NCI-H524 treated with DMSO at 0.1 percent for 48 hours (cell line): ENCODE measurements around the gene PLPP1.

Experiments used
- DNase-seq: peaks from one replicate; lab custom pipeline; 2025; lab: John Stamatoyannopoulos, UW

PLPP1 gene

GRCh38 chr5:55446640-55447351 is 88.0 kb downstream of the PLPP1 start:
- DNase-seq, result no peak

GRCh38 chr5:55445791-55446190 is 89.0 kb downstream of the PLPP1 start:
- DNase-seq, result no peak

GRCh38 chr5:55441954-55442353 is 92.8 kb downstream of the PLPP1 start:
- DNase-seq, result no peak

- DNase-seq, result no peak
These were observed 93.5 kb downstream of the PLPP1 start for GRCh38 chr5:55441107-55441771.

GRCh38 chr5:55440188-55440646 is 94.5 kb downstream of the PLPP1 start:
- DNase-seq, result no peak

GRCh38 chr5:55438998-55439397 is 95.8 kb downstream of the PLPP1 start:
- DNase-seq, result no peak

- DNase-seq, result no peak
These were observed 96.9 kb downstream of the PLPP1 start for GRCh38 chr5:55437859-55438206.

GRCh38 chr5:55437452-55437851 is 97.3 kb downstream of the PLPP1 start:
- no peak for DNase-seq

GRCh38 chr5:55432549-55432948 is 102.2 kb downstream of the PLPP1 start:
- DNase-seq, result no peak

- no peak for DNase-seq
These were observed 105.0 kb downstream of the PLPP1 start for GRCh38 chr5:55429613-55430253.

GRCh38 chr5:55429221-55429612 is 105.5 kb downstream of the PLPP1 start:
- DNase-seq, result no peak

GRCh38 chr5:55427157-55427556 is 107.6 kb downstream of the PLPP1 start:
- DNase-seq, result no peak

GRCh38 chr5:55426455-55426854 is 108.3 kb downstream of the PLPP1 start:
- DNase-seq, result no peak

GRCh38 chr5:55421074-55421529 is 113.7 kb downstream of the PLPP1 start:
- no peak for DNase-seq

- no peak for DNase-seq
These were observed 115.5 kb downstream of the PLPP1 start for GRCh38 chr5:55418994-55419968.

GRCh38 chr5:55416306-55416705 is 118.5 kb downstream of the PLPP1 start:
- DNase-seq, result no peak

GRCh38 chr5:55415071-55415470 is 119.7 kb downstream of the PLPP1 start:
- DNase-seq, result no peak

- no peak for DNase-seq
These were observed 121.1 kb downstream of the PLPP1 start for GRCh38 chr5:55413644-55414043.

- DNase-seq, result no peak
These were observed 122.9 kb downstream of the PLPP1 start for GRCh38 chr5:55411876-55412275.

- DNase-seq, result no peak
These were observed 123.9 kb downstream of the PLPP1 start for GRCh38 chr5:55410845-55411244.

- DNase-seq, result no peak
These were observed 125.0 kb downstream of the PLPP1 start for GRCh38 chr5:55409775-55410174.

GRCh38 chr5:55407984-55408383 is 126.8 kb downstream of the PLPP1 start:
- DNase-seq, result no peak
